GM12878 (cell line): ENCODE data around the gene GRIA2. TPM values are rescaled to one million over a fixed set of nuclear protein-coding genes. Genes with fewer than 3 reads are reported as not detected.

Source experiments
- ATAC-seq: fragments of 200-7000 bp; cut with Tn5 transposase; 3 replicates; pipeline ENCODE4 v1.9.1; 2020; ENCODE audit warnings: mild to moderate bottlenecking, moderate library complexity
- BruUV-seq: library from RNA; stranded (reverse); fragments of 400-500 nt; replicated peaks from 2 replicates; lab custom pipeline; 2021; lab: Mats Ljungman, UMichigan
- CTCF ChIA-PET: fragments of 300-600 bp; sonication (Branson Sonifier 250); formaldehyde crosslinking; extraction: SDS; loops from one replicate; lab custom pipeline; 2021; ENCODE audit warnings: inconsistent platforms; lab: Yijun Ruan, JAX
- POLR2A ChIA-PET: fragments of 350-600 bp; formaldehyde crosslinking; extraction: SDS; loops from one replicate; lab custom pipeline; 2021; ENCODE audit warnings: inconsistent platforms; lab: Charles Lee
- RAD21 ChIA-PET: fragments of 300-600 bp; sonication (Branson Sonifier 250); formaldehyde crosslinking; loops from one replicate; lab custom pipeline; 2023; ENCODE audit warnings: antibody characterized with exemption; ENCODE audit not compliant: unreplicated experiment; lab: Charles Lee
- SMC1A ChIA-PET: fragments of 300-600 bp; sonication (Branson Sonifier 250); formaldehyde crosslinking; loops from one replicate; lab custom pipeline; 2023; ENCODE audit not compliant: unreplicated experiment, uncharacterized antibody; lab: Charles Lee
- DNase-seq: peaks from one replicate; pipeline ENCODE4 v3.0.0-alpha.2; 2011; ENCODE audit warnings: low read depth, low spot score
- FAIRE-seq: peaks from 3 replicates; lab custom pipeline; 2011; peaks lifted over from hg19 to GRCh38; lab: Jason Lieb, UNC
- H2AFZ ChIP-seq: 2 replicates; pipeline ENCODE4 v1.6.0; 2011; ENCODE audit warnings: low read depth, low read length, control low read depth; ENCODE audit not compliant: control insufficient read depth
- H3K27ac ChIP-seq: 2 replicates; pipeline ENCODE4 v1.5.1; 2011; ENCODE audit warnings: control low read depth; ENCODE audit not compliant: control insufficient read depth, insufficient read depth
- H3K27me3 ChIP-seq, 2 experiments: replicated peaks in 1 of 2; 2 replicates each; pipeline versions ENCODE4 v1.6.0 to v1.6.1; 2011; ENCODE audit warnings: low read length in 1 of 2; ENCODE audit not compliant: control insufficient read depth in 2 of 2, insufficient read depth in 2 of 2
- H3K36me3 ChIP-seq, 2 experiments: 2 replicates each; pipeline ENCODE4 v1.5.1; 2011; ENCODE audit warnings: low read length in 1 of 2; ENCODE audit not compliant: control insufficient read depth in 2 of 2, insufficient read depth in 2 of 2
- H3K4me1 ChIP-seq: 2 replicates; pipeline ENCODE4 v1.6.1; 2011; ENCODE audit warnings: mild to moderate bottlenecking, low read length, moderate library complexity, mixed read lengths; ENCODE audit not compliant: control insufficient read depth, insufficient read depth
- H3K4me2 ChIP-seq: 2 replicates; pipeline ENCODE4 v1.6.0; 2011; ENCODE audit warnings: control low read depth; ENCODE audit not compliant: control insufficient read depth, insufficient read depth
- H3K4me3 ChIP-seq: fragments of 200-600 bp; sonication (generic); 2 replicates; pipeline ENCODE4 v1.5.1; 2016
- H3K79me2 ChIP-seq: 2 replicates; pipeline ENCODE4 v1.6.0; 2011; ENCODE audit warnings: low read length; ENCODE audit not compliant: control insufficient read depth, insufficient read depth
- H3K9ac ChIP-seq: 2 replicates; pipeline ENCODE4 v1.8.0; 2011; ENCODE audit warnings: low read length, control low read depth, mixed read lengths; ENCODE audit not compliant: control insufficient read depth, insufficient read depth
- H3K9me3 ChIP-seq: replicated peaks from 3 replicates; pipeline ENCODE4 v1.5.1; 2011; ENCODE audit warnings: mild to moderate bottlenecking, low read length; ENCODE audit not compliant: control insufficient read depth, insufficient read depth
- H4K20me1 ChIP-seq: 2 replicates; pipeline ENCODE4 v1.6.0; 2011; ENCODE audit not compliant: control insufficient read depth, insufficient read depth
- CREM ChIP-seq: IDR thresholded peaks from 2 replicates; pipeline ENCODE4 v1.6.1; 2014; ENCODE audit warnings: antibody characterized with exemption, low read depth
- RAD21 ChIP-seq: IDR thresholded peaks from 2 replicates; pipeline ENCODE4 v1.6.1; 2011; ENCODE audit warnings: mild to moderate bottlenecking, low read depth, low read length, moderate library complexity; ENCODE audit not compliant: insufficient read depth
- SMC3 ChIP-seq: IDR thresholded peaks from 2 replicates; pipeline ENCODE4 v1.6.1; 2011; ENCODE audit warnings: low read length, improper control_type of control experiment, borderline replicate concordance
- STAT1 ChIP-seq: fragments of 450-650 bp; conservative IDR thresholded peaks from 2 replicates; pipeline ENCODE4 v1.6.1; 2014; ENCODE audit warnings: antibody characterized with exemption, mild to moderate bottlenecking
- ZNF24 ChIP-seq: fragments of 450-650 bp; IDR thresholded peaks from 2 replicates; pipeline ENCODE4 v1.6.1; 2017; ENCODE audit warnings: antibody characterized with exemption, mild to moderate bottlenecking
- WGBS: methylation state at CpG from one replicate; pipeline ENCODE4 v1.1.6; 2016; ENCODE audit warnings: low lambda C conversion rate; ENCODE audit not compliant: insufficient replicate concordance, insufficient coverage; ENCODE audit errors: missing lambda C conversion rate; 5-methylcytosine and 5-hydroxymethylcytosine counted together
- in situ Hi-C: fragments of 300-500 bp; cut with MboI; formaldehyde crosslinking; loops from 9 replicates; pipeline ENCODE4 v1.14.3; 2018; ENCODE audit warnings: mixed read lengths
- intact Hi-C: fragments of 100-400 bp; cut with micrococcal nuclease; formaldehyde crosslinking; loops from one replicate; pipeline ENCODE4 v1.14.2; 2022; ENCODE audit not compliant: unreplicated experiment
- polyA plus RNA-seq, 11 experiments: library from polyadenylated mRNA; depleted of rRNA in 4 of 11; unstranded in 6 of 11; stranded (reverse) in 5 of 11; fragments of >200 nt; fragmentation: Nextera tagmentation in 4 of 11; fragmentation: Illumina TruSeq in 1 of 11; extraction: Ambion mirVana in 4 of 11; extraction: Trizol in 1 of 11; gene quantifications; 1 replicate in 1 of 11; 2 replicates in 10 of 11; pipeline versions ENCODE4 v1.2.1 to v1.2.3, GENCODE V29; 2011 to 2016; ENCODE audit warnings: inconsistent platforms in 2 of 11, missing spikeins in 2 of 11, low read depth in 1 of 11
- total RNA-seq, 4 experiments: library from RNA; depleted of rRNA in 3 of 4; stranded (reverse); fragments of >200 nt in 3 of 4; fragmentation: Illumina TruSeq in 1 of 4; extraction: Trizol in 1 of 4; gene quantifications; 2 replicates each; pipeline versions ENCODE4 v1.2.1 to v1.2.3, GENCODE V29; 2013 to 2021
- TF ChIP-seq, protein P1 (sequence below), 3 experiments: IDR thresholded peaks in 2 of 3; conservative IDR thresholded peaks in 1 of 3; 2 replicates each; pipeline ENCODE4 v1.5.1; 2011; ENCODE audit warnings: low read depth in 3 of 3, low read length in 3 of 3, mild to moderate bottlenecking in 3 of 3, control low read depth in 2 of 3, moderate library complexity in 2 of 3, inconsistent platforms in 1 of 3, mixed read lengths in 1 of 3; ENCODE audit not compliant: control insufficient read depth in 2 of 3, insufficient read depth in 1 of 3; ENCODE audit errors: extremely low read depth in 1 of 3

The GRIA2 gene
- total and polyA plus RNA-seq, 10 of the 15 experiments (the other 5 are each of a cell fraction or from before 2014, with no cell fraction given): under 0.01 TPM; not detected in 9

DNA sequence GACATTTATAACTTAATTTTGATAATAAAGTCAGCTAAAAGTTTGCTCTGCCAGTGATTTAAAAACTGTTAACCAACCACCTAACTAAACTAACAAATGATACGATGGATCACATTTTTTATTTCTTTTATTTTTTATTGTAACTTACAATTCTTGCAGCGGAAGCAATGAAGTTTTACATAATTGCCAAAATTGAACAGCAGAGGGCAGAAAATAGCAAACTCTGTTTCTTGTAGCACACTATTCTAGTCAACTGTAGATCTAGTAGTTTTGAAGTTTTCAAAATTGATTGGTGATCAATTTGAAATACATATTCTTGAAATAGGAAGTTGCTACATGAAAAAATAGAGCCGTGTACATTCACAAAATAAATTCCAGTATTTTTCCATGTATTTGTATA, 2.8 kb upstream of the GRIA2 start:
- peak; percentile 66 for FAIRE-seq
- ChIA-PET RAD21 (interaction anchor here (0.6 to 2.0 kb wide), 3 partner anchors 14 to 761 kb away, joined by 3 to 8 read pairs (median 3); no protein-coding TSS in a partner anchor), POLR2A (no interaction called here), CTCF (interaction anchor here (1.6 to 4.6 kb wide), 3 partner anchors 759 to 764 kb away, joined by 4 to 26 read pairs (median 5); no protein-coding TSS in a partner anchor), SMC1A (interaction anchor here (3.9 kb wide), 1 partner anchor 761 kb away, joined by 16 read pairs; no protein-coding TSS in a partner anchor)
- no peaks in the 10 kb centered on the region; the same call in 2 of the 3 replicates for H3K9me3 ChIP-seq
- H3K27me3 ChIP-seq: peaks cover 1 to 5% of the 10 kb centered on the region in 2 experiments; a peak in 3 of 4 replicates
- no peak overlapping the region for H3K4me2 ChIP-seq
- H3K36me3 ChIP-seq: no peaks in the 10 kb centered on the region
- H3K79me2 ChIP-seq: no peaks in the 10 kb centered on the region
- no peak overlapping the region for H3K27ac ChIP-seq
- no peak overlapping the region for H3K9ac ChIP-seq
- ATAC-seq: no peak
- no peaks in the 10 kb centered on the region for H3K4me1 ChIP-seq
- in situ Hi-C loops (loop anchor here (10.0 kb wide), 1 partner anchor 757 kb away; no protein-coding TSS in a partner anchor), intact Hi-C loops (loop anchor here (1.0 kb wide), 1 partner anchor 761 kb away; no protein-coding TSS in a partner anchor)
- no peak for DNase-seq
- BruUV-seq: no TSS peak
- H2AFZ ChIP-seq: no peak overlapping the region
- H3K4me3 ChIP-seq: no peak overlapping the region
- TF ChIP-seq CREM (no peak), ZNF24 (0 out of 2 replicates have a peak, but pooled peaks have one; percentile 74), SMC3 (peak; percentile 45; the same call in 1 of the 2 replicates), STAT1 (no peak), RAD21 (peak; percentile 42)
- TF ChIP-seq, protein P1, sequence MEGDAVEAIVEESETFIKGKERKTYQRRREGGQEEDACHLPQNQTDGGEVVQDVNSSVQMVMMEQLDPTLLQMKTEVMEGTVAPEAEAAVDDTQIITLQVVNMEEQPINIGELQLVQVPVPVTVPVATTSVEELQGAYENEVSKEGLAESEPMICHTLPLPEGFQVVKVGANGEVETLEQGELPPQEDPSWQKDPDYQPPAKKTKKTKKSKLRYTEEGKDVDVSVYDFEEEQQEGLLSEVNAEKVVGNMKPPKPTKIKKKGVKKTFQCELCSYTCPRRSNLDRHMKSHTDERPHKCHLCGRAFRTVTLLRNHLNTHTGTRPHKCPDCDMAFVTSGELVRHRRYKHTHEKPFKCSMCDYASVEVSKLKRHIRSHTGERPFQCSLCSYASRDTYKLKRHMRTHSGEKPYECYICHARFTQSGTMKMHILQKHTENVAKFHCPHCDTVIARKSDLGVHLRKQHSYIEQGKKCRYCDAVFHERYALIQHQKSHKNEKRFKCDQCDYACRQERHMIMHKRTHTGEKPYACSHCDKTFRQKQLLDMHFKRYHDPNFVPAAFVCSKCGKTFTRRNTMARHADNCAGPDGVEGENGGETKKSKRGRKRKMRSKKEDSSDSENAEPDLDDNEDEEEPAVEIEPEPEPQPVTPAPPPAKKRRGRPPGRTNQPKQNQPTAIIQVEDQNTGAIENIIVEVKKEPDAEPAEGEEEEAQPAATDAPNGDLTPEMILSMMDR (IDR thresholded peaks at IDR 0.05 in 2 of 3, conservative IDR thresholded peaks at IDR 0.05 in 1 of 3; ENCODE audit: control insufficient read depth in 2 of 3, extremely low read depth in 1 of 3, insufficient read depth in 1 of 3, low read depth in 3 of 3, low read length in 3 of 3): peak; percentile 23 to 37 (median 36); a peak in 3 of 6 replicates
- no peaks in the 10 kb centered on the region for H4K20me1 ChIP-seq
- 5% methylated on average over 3 of the region's 3 CpGs for WGBS
